Measurements from ENCODE around the gene CFAP126.
"Not testable (repeated sequence)": the region's sequence is repeated elsewhere in the genome, so short reads cannot be mapped to it uniquely, and the experiment has no call there.

Gene CFAP126

DNA sequence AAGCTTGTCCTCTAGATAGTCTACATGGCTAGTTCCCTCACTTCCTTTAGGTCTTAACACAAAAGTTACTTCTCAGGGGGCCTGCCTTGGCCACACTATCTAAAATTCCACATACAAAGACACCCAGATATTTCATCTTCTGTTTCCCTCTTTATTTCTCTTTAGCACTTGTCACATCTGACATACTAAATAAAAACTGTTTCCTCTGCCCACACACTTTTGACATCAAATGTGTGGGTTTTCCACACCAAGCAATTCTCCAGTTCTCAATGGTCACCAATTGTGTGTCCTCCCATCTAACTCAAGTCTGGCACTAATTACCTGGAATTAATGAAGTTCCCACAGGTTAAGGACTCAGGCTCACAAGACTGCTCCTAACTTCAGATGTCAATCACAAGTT, 25.5 kb upstream of the CFAP126 start:
- H3K27ac ChIP-seq (ENCODE audit: extremely low read depth, low read depth, low read length): no peak overlapping the region
- no peak overlapping the region for H3K4me3 ChIP-seq (ENCODE audit: low read depth, low read length)
- no peaks in the 10 kb centered on the region for H3K9me3 ChIP-seq (ENCODE audit: control insufficient read depth, insufficient read depth, low read depth, low read length)
- CTCF ChIA-PET: interaction anchor here (0.6 to 1.3 kb wide), 5 partner anchors 10 to 712 kb away, joined by 3 to 6 read pairs (median 4); no protein-coding TSS in a partner anchor
- POLR2A ChIA-PET: no interaction called here
- H3K4me1 ChIP-seq (ENCODE audit: control insufficient read depth, insufficient read depth, low read length): no peaks in the 10 kb centered on the region; the same call in 1 of the 2 replicates
- H3K36me3 ChIP-seq (ENCODE audit: control insufficient read depth in 2 of 2, insufficient read depth in 1 of 2, low read length in 2 of 2): no peaks in the 10 kb centered on the region; a peak in 1 of 3 replicates
- TF ChIP-seq, protein P1, sequence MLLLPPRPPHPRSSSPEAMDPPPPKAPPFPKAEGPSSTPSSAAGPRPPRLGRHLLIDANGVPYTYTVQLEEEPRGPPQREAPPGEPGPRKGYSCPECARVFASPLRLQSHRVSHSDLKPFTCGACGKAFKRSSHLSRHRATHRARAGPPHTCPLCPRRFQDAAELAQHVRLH (tag by site-specific recombination; IDR thresholded peaks at IDR 0.05): no peak
- TF ChIP-seq, protein P2, sequence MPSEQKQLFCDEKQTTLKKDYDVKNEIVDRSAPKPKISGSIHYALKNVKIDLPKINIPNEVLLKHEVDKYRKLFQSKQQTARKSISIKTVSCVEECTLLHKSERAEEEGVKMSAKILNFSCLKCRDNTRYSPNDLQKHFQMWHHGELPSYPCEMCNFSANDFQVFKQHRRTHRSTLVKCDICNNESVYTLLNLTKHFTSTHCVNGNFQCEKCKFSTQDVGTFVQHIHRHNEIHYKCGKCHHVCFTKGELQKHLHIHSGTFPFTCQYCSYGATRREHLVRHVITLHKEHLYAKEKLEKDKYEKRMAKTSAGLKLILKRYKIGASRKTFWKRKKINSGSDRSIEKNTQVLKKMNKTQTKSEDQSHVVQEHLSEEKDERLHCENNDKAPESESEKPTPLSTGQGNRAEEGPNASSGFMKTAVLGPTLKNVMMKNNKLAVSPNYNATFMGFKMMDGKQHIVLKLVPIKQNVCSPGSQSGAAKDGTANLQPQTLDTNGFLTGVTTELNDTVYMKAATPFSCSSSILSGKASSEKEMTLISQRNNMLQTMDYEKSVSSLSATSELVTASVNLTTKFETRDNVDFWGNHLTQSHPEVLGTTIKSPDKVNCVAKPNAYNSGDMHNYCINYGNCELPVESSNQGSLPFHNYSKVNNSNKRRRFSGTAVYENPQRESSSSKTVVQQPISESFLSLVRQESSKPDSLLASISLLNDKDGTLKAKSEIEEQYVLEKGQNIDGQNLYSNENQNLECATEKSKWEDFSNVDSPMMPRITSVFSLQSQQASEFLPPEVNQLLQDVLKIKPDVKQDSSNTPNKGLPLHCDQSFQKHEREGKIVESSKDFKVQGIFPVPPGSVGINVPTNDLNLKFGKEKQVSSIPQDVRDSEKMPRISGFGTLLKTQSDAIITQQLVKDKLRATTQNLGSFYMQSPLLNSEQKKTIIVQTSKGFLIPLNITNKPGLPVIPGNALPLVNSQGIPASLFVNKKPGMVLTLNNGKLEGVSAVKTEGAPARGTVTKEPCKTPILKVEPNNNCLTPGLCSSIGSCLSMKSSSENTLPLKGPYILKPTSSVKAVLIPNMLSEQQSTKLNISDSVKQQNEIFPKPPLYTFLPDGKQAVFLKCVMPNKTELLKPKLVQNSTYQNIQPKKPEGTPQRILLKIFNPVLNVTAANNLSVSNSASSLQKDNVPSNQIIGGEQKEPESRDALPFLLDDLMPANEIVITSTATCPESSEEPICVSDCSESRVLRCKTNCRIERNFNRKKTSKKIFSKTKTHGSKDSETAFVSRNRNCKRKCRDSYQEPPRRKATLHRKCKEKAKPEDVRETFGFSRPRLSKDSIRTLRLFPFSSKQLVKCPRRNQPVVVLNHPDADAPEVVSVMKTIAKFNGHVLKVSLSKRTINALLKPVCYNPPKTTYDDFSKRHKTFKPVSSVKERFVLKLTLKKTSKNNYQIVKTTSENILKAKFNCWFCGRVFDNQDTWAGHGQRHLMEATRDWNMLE (tag by site-specific recombination; conservative IDR thresholded peaks at IDR 0.05; ENCODE audit: low read depth): no peak
- TF ChIP-seq, protein P3, sequence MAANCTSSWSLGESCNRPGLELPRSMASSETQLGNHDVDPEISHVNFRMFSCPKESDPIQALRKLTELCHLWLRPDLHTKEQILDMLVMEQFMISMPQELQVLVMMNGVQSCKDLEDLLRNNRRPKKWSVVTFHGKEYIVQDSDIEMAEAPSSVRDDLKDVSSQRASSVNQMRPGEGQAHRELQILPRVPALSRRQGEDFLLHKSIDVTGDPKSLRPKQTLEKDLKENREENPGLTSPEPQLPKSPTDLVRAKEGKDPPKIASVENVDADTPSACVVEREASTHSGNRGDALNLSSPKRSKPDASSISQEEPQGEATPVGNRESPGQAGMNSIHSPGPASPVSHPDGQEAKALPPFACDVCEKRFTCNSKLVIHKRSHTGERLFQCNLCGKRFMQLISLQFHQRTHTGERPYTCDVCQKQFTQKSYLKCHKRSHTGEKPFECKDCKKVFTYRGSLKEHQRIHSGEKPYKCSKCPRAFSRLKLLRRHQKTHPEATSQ (tag by site-specific recombination; IDR thresholded peaks at IDR 0.05): no peak
- TF ChIP-seq ZFHX2 (tag by site-specific recombination; conservative IDR thresholded peaks at IDR 0.05) (peak; percentile 34; the same call in 1 of the 2 replicates), ZNF549 (tag by site-specific recombination; IDR thresholded peaks at IDR 0.05) (no peak)

DNA sequence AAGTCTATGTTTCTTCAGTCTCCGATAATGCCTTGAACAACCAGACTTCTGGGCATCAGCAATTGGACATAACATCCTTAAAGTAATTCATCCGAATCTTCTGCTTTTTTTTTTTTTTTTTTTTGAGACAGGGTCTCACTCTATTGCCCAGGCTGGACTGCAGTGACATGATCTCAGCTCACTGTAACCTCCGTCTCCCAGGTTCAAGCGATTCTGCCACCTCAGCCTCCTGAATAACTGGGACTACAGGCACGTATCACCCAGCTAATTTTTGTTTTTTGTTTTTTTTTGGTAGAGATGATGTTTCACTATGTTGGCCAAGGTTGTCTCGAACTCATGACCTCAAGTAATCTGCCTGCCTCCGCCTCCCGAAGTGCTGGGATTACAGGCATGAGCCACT, 23.9 kb upstream of the CFAP126 start:
- Histone ChIP-seq H3K4me1 (ENCODE audit: control insufficient read depth, insufficient read depth, low read length) (no peaks in the 10 kb centered on the region; the same call in 1 of the 2 replicates), H3K9me3 (ENCODE audit: control insufficient read depth, insufficient read depth, low read depth, low read length) (no peaks in the 10 kb centered on the region), H3K27ac (ENCODE audit: extremely low read depth, low read depth, low read length) (no peak overlapping the region), H3K4me3 (ENCODE audit: low read depth, low read length) (no peak overlapping the region), H3K36me3 (ENCODE audit: control insufficient read depth in 2 of 2, insufficient read depth in 1 of 2, low read length in 2 of 2) (no peaks in the 10 kb centered on the region; a peak in 1 of 3 replicates)
- ChIA-PET POLR2A (interaction anchor here (0.7 kb wide), 1 partner anchor 1136 kb away, joined by 5 read pairs; no protein-coding TSS in a partner anchor), CTCF (interaction anchor here (0.7 to 1.5 kb wide), 6 partner anchors 9 to 1352 kb away, joined by 3 to 11 read pairs (median 4); partner anchors contain the start of gene TOMM40L)
- TF ChIP-seq ZNF121 (tag by site-specific recombination; IDR thresholded peaks at IDR 0.05) (peak; percentile 51; the same call in 1 of the 2 replicates), ZNF157 (tag by site-specific recombination; IDR thresholded peaks at IDR 0.05) (no peak)

DNA sequence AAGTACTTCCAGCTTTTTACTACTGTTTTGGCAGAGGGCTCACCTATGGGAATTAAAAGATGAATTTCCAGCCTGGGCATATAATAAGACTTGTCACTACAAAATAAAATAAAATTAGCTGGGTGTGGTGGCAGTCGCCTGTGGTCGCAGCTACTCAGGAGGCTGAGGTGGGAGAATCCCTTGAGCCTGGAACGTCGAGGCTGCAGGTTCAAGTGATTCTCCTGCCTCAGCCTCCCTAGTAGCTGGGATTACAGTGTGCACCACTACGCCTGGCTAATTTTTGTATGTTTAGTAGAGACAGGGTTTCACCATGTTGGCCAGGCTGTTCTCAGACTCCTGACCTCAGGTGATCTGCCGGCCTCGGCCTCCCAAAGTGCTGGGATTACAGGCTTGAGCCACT, 23.5 kb upstream of the CFAP126 start:
- H3K36me3 ChIP-seq (ENCODE audit: control insufficient read depth in 2 of 2, insufficient read depth in 1 of 2, low read length in 2 of 2); H3K27ac ChIP-seq (ENCODE audit: extremely low read depth, low read depth, low read length); H3K4me3 ChIP-seq (ENCODE audit: low read depth, low read length); H3K9me3 ChIP-seq (ENCODE audit: control insufficient read depth, insufficient read depth, low read depth, low read length); POLR2A ChIA-PET; H3K4me1 ChIP-seq (ENCODE audit: control insufficient read depth, insufficient read depth, low read length): not testable (repeated sequence)
- CTCF ChIA-PET: interaction anchor here (0.7 to 1.5 kb wide), 6 partner anchors 9 to 1351 kb away, joined by 3 to 11 read pairs (median 4); partner anchors contain the start of gene TOMM40L

DNA sequence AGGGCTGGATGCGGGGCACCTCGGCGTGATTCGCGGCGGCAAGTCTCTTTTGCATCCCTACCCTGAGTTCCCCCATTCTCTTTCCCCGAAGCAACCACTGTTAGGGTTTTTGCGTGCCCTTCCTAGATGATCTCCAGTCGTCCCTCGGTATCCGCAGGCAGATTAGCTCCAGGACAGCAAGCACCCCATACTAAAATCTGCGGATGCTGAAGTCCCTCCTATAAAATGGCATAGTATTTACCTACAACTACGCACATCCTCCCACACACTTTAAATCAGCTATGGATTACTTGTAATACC, 22.8 kb upstream of the CFAP126 start:
- ChIA-PET CTCF (interaction anchor here (0.8 to 1.5 kb wide), 3 partner anchors 8 to 192 kb away, joined by 3 to 11 read pairs (median 4); no protein-coding TSS in a partner anchor), POLR2A (interaction anchor here (0.6 to 0.9 kb wide), 2 partner anchors 16 to 199 kb away, joined by 3 to 4 read pairs; no protein-coding TSS in a partner anchor)
- peak overlapping the region; percentile 56; the same call in 1 of the 2 replicates for H3K27ac ChIP-seq (ENCODE audit: extremely low read depth, low read depth, low read length)
- TF ChIP-seq GLIS2 (tag by site-specific recombination; IDR thresholded peaks at IDR 0.05): 0 out of 2 replicates have a peak, but pooled peaks have one; percentile 3
- TF ChIP-seq ZNF366 (tag by site-specific recombination; conservative IDR thresholded peaks at IDR 0.05): no peak
- TF ChIP-seq HOXD13 (CRISPR knock-in tag; IDR thresholded peaks at IDR 0.05; ENCODE audit: borderline replicate concordance): no peak
- TF ChIP-seq ZNF747 (tag by site-specific recombination; IDR thresholded peaks at IDR 0.05): no peak
- no peak for TF ChIP-seq FEZF1 (tag by site-specific recombination; IDR thresholded peaks at IDR 0.05)
- TF ChIP-seq, protein P4, sequence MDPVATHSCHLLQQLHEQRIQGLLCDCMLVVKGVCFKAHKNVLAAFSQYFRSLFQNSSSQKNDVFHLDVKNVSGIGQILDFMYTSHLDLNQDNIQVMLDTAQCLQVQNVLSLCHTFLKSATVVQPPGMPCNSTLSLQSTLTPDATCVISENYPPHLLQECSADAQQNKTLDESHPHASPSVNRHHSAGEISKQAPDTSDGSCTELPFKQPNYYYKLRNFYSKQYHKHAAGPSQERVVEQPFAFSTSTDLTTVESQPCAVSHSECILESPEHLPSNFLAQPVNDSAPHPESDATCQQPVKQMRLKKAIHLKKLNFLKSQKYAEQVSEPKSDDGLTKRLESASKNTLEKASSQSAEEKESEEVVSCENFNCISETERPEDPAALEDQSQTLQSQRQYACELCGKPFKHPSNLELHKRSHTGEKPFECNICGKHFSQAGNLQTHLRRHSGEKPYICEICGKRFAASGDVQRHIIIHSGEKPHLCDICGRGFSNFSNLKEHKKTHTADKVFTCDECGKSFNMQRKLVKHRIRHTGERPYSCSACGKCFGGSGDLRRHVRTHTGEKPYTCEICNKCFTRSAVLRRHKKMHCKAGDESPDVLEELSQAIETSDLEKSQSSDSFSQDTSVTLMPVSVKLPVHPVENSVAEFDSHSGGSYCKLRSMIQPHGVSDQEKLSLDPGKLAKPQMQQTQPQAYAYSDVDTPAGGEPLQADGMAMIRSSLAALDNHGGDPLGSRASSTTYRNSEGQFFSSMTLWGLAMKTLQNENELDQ (tag by site-specific recombination; IDR thresholded peaks at IDR 0.05; ENCODE audit: low read depth): no peak
- no peak for TF ChIP-seq OVOL3 (tag by site-specific recombination; IDR thresholded peaks at IDR 0.05)
- no peak for TF ChIP-seq ZNF623 (tag by site-specific recombination; IDR thresholded peaks at IDR 0.05)
- TF ChIP-seq ZNF473 (tag by site-specific recombination; IDR thresholded peaks at IDR 0.05): no peak
- TF ChIP-seq SP2 (tag by site-specific recombination; IDR thresholded peaks at IDR 0.05): no peak
- 0 out of 2 replicates have a peak, but pooled peaks have one; percentile 7 for TF ChIP-seq ZNF600 (tag by site-specific recombination; IDR thresholded peaks at IDR 0.05)

More for the DNA sequence above, 22.8 kb upstream of the CFAP126 start:
- Histone ChIP-seq H3K4me1 (ENCODE audit: control insufficient read depth, insufficient read depth, low read length) (no peaks in the 10 kb centered on the region; the same call in 1 of the 2 replicates), H3K36me3 (ENCODE audit: control insufficient read depth in 2 of 2, insufficient read depth in 1 of 2, low read length in 2 of 2) (no peaks in the 10 kb centered on the region; a peak in 1 of 3 replicates), H3K9me3 (ENCODE audit: control insufficient read depth, insufficient read depth, low read depth, low read length) (no peaks in the 10 kb centered on the region), H3K4me3 (ENCODE audit: low read depth, low read length) (peak overlapping the region; percentile 65)
